Liver (tissue), 9 donors: ENCODE measurements around the gene LHX3. TPM values are rescaled to one million over a fixed set of nuclear protein-coding genes. Genes with fewer than 3 reads are reported as not detected.

Source experiments
- DNase-seq: peaks from one replicate; pipeline ENCODE4 v3.0.0-alpha.2; 2017; ENCODE audit warnings: low spot score
- H3K27ac ChIP-seq, 2 donors: one replicate each; pipeline ENCODE4 v1.7.0; 2013; ENCODE audit warnings: inconsistent platforms in 2 of 2, low read length in 2 of 2, control low read depth in 1 of 2, low read depth in 1 of 2, mild to moderate bottlenecking in 1 of 2
- H3K27me3 ChIP-seq, 4 donors: one replicate each; pipeline versions ENCODE4 v1.6.1 to v1.7.0; 2013; ENCODE audit warnings: low read length in 3 of 4, inconsistent platforms in 1 of 4, mild to moderate bottlenecking in 1 of 4, moderate library complexity in 1 of 4; ENCODE audit not compliant: control insufficient read depth in 4 of 4, insufficient read depth in 4 of 4
- H3K36me3 ChIP-seq, 4 donors: one replicate each; pipeline versions ENCODE4 v1.6.1 to v1.7.0; 2013; ENCODE audit warnings: low read length in 3 of 4, mild to moderate bottlenecking in 3 of 4, low read depth in 1 of 4, moderate library complexity in 1 of 4; ENCODE audit not compliant: control insufficient read depth in 4 of 4, insufficient read depth in 3 of 4
- H3K4me1 ChIP-seq, 4 donors: one replicate each; pipeline versions ENCODE4 v1.6.1 to v1.7.0; 2013; ENCODE audit warnings: low read length in 3 of 4, mild to moderate bottlenecking in 3 of 4, moderate library complexity in 1 of 4; ENCODE audit not compliant: control insufficient read depth in 4 of 4, insufficient read depth in 4 of 4
- H3K4me3 ChIP-seq, 3 donors: one replicate each; pipeline versions ENCODE4 v1.6.1 to v1.7.0; 2013; ENCODE audit warnings: low read length in 3 of 3, control low read depth in 1 of 3, low read depth in 1 of 3, mild to moderate bottlenecking in 1 of 3
- H3K9ac ChIP-seq, 2 donors: one replicate each; pipeline ENCODE4 v1.7.0; 2013; ENCODE audit warnings: low read length in 2 of 2, mild to moderate bottlenecking in 2 of 2, moderate library complexity in 2 of 2, control low read depth in 1 of 2, low read depth in 1 of 2
- H3K9me3 ChIP-seq, 4 donors: one replicate each; pipeline versions ENCODE4 v1.6.1 to v1.7.0; 2013; ENCODE audit warnings: low read length in 3 of 4; ENCODE audit not compliant: control insufficient read depth in 4 of 4
- EGR1 ChIP-seq, 2 donors: IDR thresholded peaks; 2 replicates each; pipeline ENCODE4 v1.6.1; 2016 to 2018; ENCODE audit warnings: antibody characterized with exemption in 2 of 2, low read depth in 2 of 2
- HNF4G ChIP-seq: IDR thresholded peaks from 2 replicates; pipeline ENCODE4 v1.6.1; 2016; ENCODE audit warnings: antibody characterized with exemption
- JUND ChIP-seq, 2 donors: IDR thresholded peaks; 2 replicates each; pipeline ENCODE4 v1.6.1; 2016; ENCODE audit warnings: antibody characterized with exemption in 2 of 2
- NR2F2 ChIP-seq: IDR thresholded peaks from 2 replicates; pipeline ENCODE4 v1.6.1; 2016; ENCODE audit warnings: antibody characterized with exemption
- TAF1 ChIP-seq: conservative IDR thresholded peaks from 2 replicates; pipeline ENCODE4 v1.6.1; 2016; ENCODE audit warnings: antibody characterized with exemption, mild to moderate bottlenecking
- WGBS: extraction: QIAGEN DNeasy Blood & Tissue Kit; methylation state at CpG from one replicate; pipeline ENCODE4 v1.1.7; 2013; 5-methylcytosine and 5-hydroxymethylcytosine counted together
- polyA plus RNA-seq, 2 donors: library from polyadenylated mRNA; stranded (reverse) in 1 of 2; unstranded in 1 of 2; fragments of 200-250 nt in 1 of 2; fragments of >200 nt in 1 of 2; fragmentation: Nextera tagmentation in 1 of 2; extraction: Ambion mirVana in 1 of 2; gene quantifications; one replicate each; pipeline versions ENCODE4 v1.2.1 to v1.2.3, GENCODE V29; 2013 to 2015
- total RNA-seq, 2 donors: library from RNA; depleted of rRNA; stranded (reverse); fragments of >200 nt; gene quantifications; one replicate each; pipeline ENCODE4 v1.2.3, GENCODE V29; 2014
- TF ChIP-seq, protein P1 (sequence below): fragments of 150-350 bp; IDR thresholded peaks from 2 replicates; pipeline ENCODE4 v1.5.1; 2017; ENCODE audit warnings: improper control_type of control experiment, low read depth, low read length; ENCODE audit not compliant: missing input control
- TF ChIP-seq, protein P2 (sequence below): IDR thresholded peaks from 2 replicates; pipeline ENCODE4 v1.6.1; 2016; ENCODE audit warnings: antibody characterized with exemption, mild to moderate bottlenecking
- donor health status: healthy.
- donor health status: healthy.
- donor health status: healthy.
- donor health status: healthy.
- donor health status: healthy.

Gene LHX3
- total and polyA plus RNA-seq, 4 donors, result not detected

DNA sequence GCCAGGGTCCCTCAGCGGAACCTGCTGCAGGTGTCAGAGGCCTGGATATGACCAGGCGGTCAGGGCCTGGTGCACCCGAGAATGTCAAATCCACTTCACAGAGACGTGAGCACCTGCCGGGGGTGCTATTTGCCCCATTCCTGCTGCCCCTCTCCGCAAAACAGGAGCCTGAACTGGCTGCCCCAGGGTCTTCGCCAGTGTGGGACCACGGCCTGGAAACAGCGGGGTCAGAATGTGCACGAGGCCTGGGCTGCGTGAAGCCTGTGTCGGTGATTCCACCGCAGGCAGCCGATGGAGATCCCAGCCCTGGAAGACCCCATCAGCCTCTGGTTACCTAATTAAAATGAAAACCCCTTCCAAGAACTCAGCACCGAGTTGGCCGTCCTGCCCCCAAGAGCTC, 45.1 kb downstream of the LHX3 start:
- Histone ChIP-seq H3K27me3 (no peaks in the 10 kb centered on the region), H3K27ac (no peak overlapping the region), H3K36me3 (no peaks in the 10 kb centered on the region), H3K4me3 (no peak overlapping the region), H3K9me3 (no peaks in the 10 kb centered on the region), H3K4me1 (no peaks in the 10 kb centered on the region), H3K9ac (no peak overlapping the region)
- no peak for DNase-seq
- TF ChIP-seq JUND (IDR thresholded peaks at IDR 0.05), result no peak
- TF ChIP-seq HNF4G, result no peak
- TF ChIP-seq TAF1, result no peak
- TF ChIP-seq EGR1 (IDR thresholded peaks at IDR 0.05; ENCODE audit: low read depth in 2 of 2), result no peak
- TF ChIP-seq, protein P1, sequence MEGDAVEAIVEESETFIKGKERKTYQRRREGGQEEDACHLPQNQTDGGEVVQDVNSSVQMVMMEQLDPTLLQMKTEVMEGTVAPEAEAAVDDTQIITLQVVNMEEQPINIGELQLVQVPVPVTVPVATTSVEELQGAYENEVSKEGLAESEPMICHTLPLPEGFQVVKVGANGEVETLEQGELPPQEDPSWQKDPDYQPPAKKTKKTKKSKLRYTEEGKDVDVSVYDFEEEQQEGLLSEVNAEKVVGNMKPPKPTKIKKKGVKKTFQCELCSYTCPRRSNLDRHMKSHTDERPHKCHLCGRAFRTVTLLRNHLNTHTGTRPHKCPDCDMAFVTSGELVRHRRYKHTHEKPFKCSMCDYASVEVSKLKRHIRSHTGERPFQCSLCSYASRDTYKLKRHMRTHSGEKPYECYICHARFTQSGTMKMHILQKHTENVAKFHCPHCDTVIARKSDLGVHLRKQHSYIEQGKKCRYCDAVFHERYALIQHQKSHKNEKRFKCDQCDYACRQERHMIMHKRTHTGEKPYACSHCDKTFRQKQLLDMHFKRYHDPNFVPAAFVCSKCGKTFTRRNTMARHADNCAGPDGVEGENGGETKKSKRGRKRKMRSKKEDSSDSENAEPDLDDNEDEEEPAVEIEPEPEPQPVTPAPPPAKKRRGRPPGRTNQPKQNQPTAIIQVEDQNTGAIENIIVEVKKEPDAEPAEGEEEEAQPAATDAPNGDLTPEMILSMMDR, result no peak
- 92% methylated on average over 16 of the region's 16 CpGs for WGBS

DNA sequence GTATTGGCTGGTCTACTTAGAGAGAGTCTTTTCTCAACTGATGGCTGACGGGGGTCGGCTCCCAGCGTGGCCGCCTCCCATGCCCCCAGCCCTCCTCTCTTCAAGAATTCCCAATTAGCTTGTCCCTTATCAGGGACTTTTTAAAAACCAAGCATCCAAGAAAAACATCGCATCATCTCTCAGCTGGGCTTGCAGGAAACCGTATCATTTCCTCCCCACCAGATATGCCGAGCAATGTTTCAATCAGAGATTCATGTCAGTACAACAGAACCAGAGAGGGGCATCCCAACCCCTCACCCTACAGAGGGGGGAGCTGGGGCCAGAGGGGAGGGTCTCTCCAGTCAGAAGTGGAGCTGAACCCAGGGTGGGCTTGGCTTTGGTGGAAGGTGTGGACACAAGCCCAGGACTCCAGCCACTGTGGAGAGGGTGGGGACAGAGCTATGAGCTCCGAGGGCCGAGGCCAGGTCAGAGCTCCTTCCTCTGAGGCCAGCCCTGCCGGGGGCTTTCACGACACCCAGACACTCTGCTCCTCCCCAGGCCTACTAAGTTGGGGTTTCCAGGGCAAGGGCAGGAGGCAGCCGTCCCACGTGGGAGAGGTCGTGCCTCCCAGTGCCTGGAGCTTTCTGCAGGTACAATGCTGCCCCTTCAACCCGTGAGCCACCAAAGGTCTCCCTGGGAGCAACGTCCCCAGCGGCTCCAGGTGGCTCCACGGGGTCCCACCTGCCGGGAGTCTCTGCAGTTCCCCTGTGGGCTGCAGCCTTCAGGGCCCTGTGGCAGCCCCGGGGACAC, 47.3 kb downstream of the LHX3 start:
- Histone ChIP-seq H3K9me3 (no peaks in the 10 kb centered on the region), H3K36me3 (no peaks in the 10 kb centered on the region), H3K27me3 (no peaks in the 10 kb centered on the region), H3K9ac (no peak overlapping the region), H3K4me1 (no peaks in the 10 kb centered on the region), H3K4me3 (no peak overlapping the region), H3K27ac (no peak overlapping the region)
- DNase-seq, result no peak
- WGBS, result 67% methylated on average over 20 of the region's 20 CpGs
- no peak for TF ChIP-seq EGR1 (IDR thresholded peaks at IDR 0.05; ENCODE audit: low read depth in 2 of 2)
- TF ChIP-seq, protein P1, result no peak
- TF ChIP-seq HNF4G, result no peak
- TF ChIP-seq NR2F2, result no peak
- TF ChIP-seq, protein P2, sequence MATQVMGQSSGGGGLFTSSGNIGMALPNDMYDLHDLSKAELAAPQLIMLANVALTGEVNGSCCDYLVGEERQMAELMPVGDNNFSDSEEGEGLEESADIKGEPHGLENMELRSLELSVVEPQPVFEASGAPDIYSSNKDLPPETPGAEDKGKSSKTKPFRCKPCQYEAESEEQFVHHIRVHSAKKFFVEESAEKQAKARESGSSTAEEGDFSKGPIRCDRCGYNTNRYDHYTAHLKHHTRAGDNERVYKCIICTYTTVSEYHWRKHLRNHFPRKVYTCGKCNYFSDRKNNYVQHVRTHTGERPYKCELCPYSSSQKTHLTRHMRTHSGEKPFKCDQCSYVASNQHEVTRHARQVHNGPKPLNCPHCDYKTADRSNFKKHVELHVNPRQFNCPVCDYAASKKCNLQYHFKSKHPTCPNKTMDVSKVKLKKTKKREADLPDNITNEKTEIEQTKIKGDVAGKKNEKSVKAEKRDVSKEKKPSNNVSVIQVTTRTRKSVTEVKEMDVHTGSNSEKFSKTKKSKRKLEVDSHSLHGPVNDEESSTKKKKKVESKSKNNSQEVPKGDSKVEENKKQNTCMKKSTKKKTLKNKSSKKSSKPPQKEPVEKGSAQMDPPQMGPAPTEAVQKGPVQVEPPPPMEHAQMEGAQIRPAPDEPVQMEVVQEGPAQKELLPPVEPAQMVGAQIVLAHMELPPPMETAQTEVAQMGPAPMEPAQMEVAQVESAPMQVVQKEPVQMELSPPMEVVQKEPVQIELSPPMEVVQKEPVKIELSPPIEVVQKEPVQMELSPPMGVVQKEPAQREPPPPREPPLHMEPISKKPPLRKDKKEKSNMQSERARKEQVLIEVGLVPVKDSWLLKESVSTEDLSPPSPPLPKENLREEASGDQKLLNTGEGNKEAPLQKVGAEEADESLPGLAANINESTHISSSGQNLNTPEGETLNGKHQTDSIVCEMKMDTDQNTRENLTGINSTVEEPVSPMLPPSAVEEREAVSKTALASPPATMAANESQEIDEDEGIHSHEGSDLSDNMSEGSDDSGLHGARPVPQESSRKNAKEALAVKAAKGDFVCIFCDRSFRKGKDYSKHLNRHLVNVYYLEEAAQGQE, result no peak
